Testis (tissue), 3 donors: ENCODE results near the gene LRP2. TPM values are rescaled to one million over a fixed set of nuclear protein-coding genes. Genes with fewer than 3 reads are reported as not detected.

Experiments used
- DNase-seq: peaks from one replicate; pipeline ENCODE4 v3.0.0-alpha.2; 2019
- H3K27ac ChIP-seq, 2 donors: fragments of 200-600 bp; sonication (generic); one replicate each; pipeline ENCODE4 v1.5.1; 2019
- H3K27me3 ChIP-seq: fragments of 200-600 bp; sonication (generic); one replicate; pipeline ENCODE4 v1.5.1; 2019
- H3K36me3 ChIP-seq: fragments of 200-600 bp; sonication (generic); one replicate; pipeline ENCODE4 v1.5.1; 2017; ENCODE audit warnings: low read depth; ENCODE audit errors: missing control alignments
- H3K4me1 ChIP-seq: fragments of 200-600 bp; sonication (generic); one replicate; pipeline ENCODE4 v1.5.1; 2019
- H3K4me3 ChIP-seq, 2 donors: fragments of 200-600 bp; sonication (generic); one replicate each; pipeline ENCODE4 v1.5.1; 2017 to 2019
- H3K9me3 ChIP-seq: fragments of 200-600 bp; sonication (generic); one replicate; pipeline ENCODE4 v1.5.1; 2017
- CTCF ChIP-seq, 3 experiments: fragments of 450-650 bp in 2 of 3; fragments of 200-600 bp in 1 of 3; sonication (generic) in 1 of 3; IDR thresholded peaks; one replicate each; pipeline ENCODE4 v1.5.1; 2016 to 2019; ENCODE audit warnings: antibody characterized with exemption in 3 of 3, mild to moderate bottlenecking in 2 of 3, moderate library complexity in 1 of 3
- POLR2A ChIP-seq: fragments of 450-650 bp; IDR thresholded peaks from one replicate; pipeline ENCODE4 v1.6.1; 2017; ENCODE audit warnings: antibody characterized with exemption, mild to moderate bottlenecking, moderate library complexity
- WGBS, 2 donors: methylation state at CpG; one replicate each; pipeline ENCODE4 v1.1.5; 2018; 5-methylcytosine and 5-hydroxymethylcytosine counted together
- intact Hi-C: fragments of 100-400 bp; cut with DNase I; formaldehyde crosslinking; loops from one replicate; pipeline ENCODE4 v1.15.1; 2023; ENCODE audit warnings: low total_unique reads
- polyA plus RNA-seq: library from polyadenylated mRNA; stranded (reverse); fragments of 350-450 nt; fragmentation: Illumina TruSeq; extraction: RNeasy Lipid Tissue Mini Kit (QIAGEN cat#74804); gene quantifications from one replicate; pipeline ENCODE4 v1.2.3, GENCODE V29; 2014; ENCODE audit warnings: low read depth, low replicate concordance; ENCODE audit not compliant: insufficient read depth
- total RNA-seq, 2 donors: library from RNA; depleted of rRNA; stranded (reverse); fragments of >200 nt; gene quantifications; one replicate each; pipeline ENCODE4 v1.2.3, GENCODE V29; 2016

LRP2 gene
- total and polyA plus RNA-seq, 3 donors from 2014 or later = 3.0 to 9.3 (median 4.1) TPM

GRCh38 chr2:169354244-169354643 lies 8.1 kb downstream of the LRP2 start:
- DNase-seq = no peak
- Histone ChIP-seq H3K27ac (no peak overlapping the region), H3K9me3 (no peaks in the 10 kb centered on the region), H3K36me3 (no peaks in the 10 kb centered on the region), H3K27me3 (no peaks in the 10 kb centered on the region), H3K4me3 (no peak overlapping the region), H3K4me1 (peaks cover 7% of the 10 kb centered on the region)
- WGBS, 2 donors = 84 to 86% methylated on average over 2 of the region's 2 CpGs
- TF ChIP-seq POLR2A = no peak
- intact Hi-C loops = no loop called here

GRCh38 chr2:169351725-169352124 lies 10.6 kb downstream of the LRP2 start:
- no peak for DNase-seq
- H3K27ac ChIP-seq = no peak overlapping the region
- TF ChIP-seq CTCF (IDR thresholded peaks at IDR 0.05) (no peak), POLR2A (no peak)
- H3K4me3 ChIP-seq = no peak overlapping the region
- H3K27me3 ChIP-seq = no peaks in the 10 kb centered on the region
- intact Hi-C loops = no loop called here
- WGBS, 2 donors = 81 to 89% methylated on average over 4 of the region's 4 CpGs
- H3K9me3 ChIP-seq = no peaks in the 10 kb centered on the region
- H3K4me1 ChIP-seq = peaks cover 22% of the 10 kb centered on the region
- H3K36me3 ChIP-seq = no peaks in the 10 kb centered on the region

- Histone ChIP-seq H3K27me3 (no peaks in the 10 kb centered on the region), H3K4me3 (no peak overlapping the region), H3K9me3 (no peaks in the 10 kb centered on the region), H3K27ac (peak overlapping the region; percentile 27 to 71), H3K36me3 (no peaks in the 10 kb centered on the region), H3K4me1 (peaks cover 22% of the 10 kb centered on the region)
- no peak for DNase-seq
- TF ChIP-seq CTCF (IDR thresholded peaks at IDR 0.05) (no peak), POLR2A (no peak)
- intact Hi-C loops = no loop called here
- WGBS, 2 donors = 78 to 91% methylated on average over 2 of the region's 2 CpGs
These were observed 12.8 kb downstream of the LRP2 start for GRCh38 chr2:169349535-169349934.

- H3K27ac ChIP-seq = peak overlapping the region; percentile 80 to 84
- no peaks in the 10 kb centered on the region for H3K27me3 ChIP-seq
- H3K9me3 ChIP-seq = no peaks in the 10 kb centered on the region
- TF ChIP-seq POLR2A = no peak
- no peak for TF ChIP-seq CTCF (IDR thresholded peaks at IDR 0.05)
- DNase-seq = peak; percentile 82
- no peaks in the 10 kb centered on the region for H3K36me3 ChIP-seq
- H3K4me3 ChIP-seq = no peak overlapping the region
- intact Hi-C loops = no loop called here
- peaks cover 22% of the 10 kb centered on the region for H3K4me1 ChIP-seq
- 60 to 63% methylated on average over 6 of the region's 6 CpGs for WGBS, 2 donors
These were observed 13.9 kb downstream of the LRP2 start for GRCh38 chr2:169348321-169349024.

GRCh38 chr2:169345486-169346437 lies 16.6 kb downstream of the LRP2 start:
- Histone ChIP-seq H3K4me1 (peaks cover 22% of the 10 kb centered on the region), H3K27ac (no peak overlapping the region), H3K27me3 (no peaks in the 10 kb centered on the region), H3K9me3 (no peaks in the 10 kb centered on the region), H3K4me3 (no peak overlapping the region), H3K36me3 (no peaks in the 10 kb centered on the region)
- no peak for TF ChIP-seq POLR2A
- no peak for TF ChIP-seq CTCF (IDR thresholded peaks at IDR 0.05)
- no peak for DNase-seq
- intact Hi-C loops = no loop called here
- 60 to 65% methylated on average over 7 of the region's 7 CpGs for WGBS, 2 donors
